RWPE2 (cell line): ENCODE results near the gene APOL1.
"Not testable (repeated sequence)": the region's sequence is repeated elsewhere in the genome, so short reads cannot be mapped to it uniquely, and the experiment has no call there.

ENCODE experiments used
- ATAC-seq: fragments of 200-7000 bp; cut with Tn5 transposase; 3 replicates; pipeline ENCODE4 v1.9.1; 2021; ENCODE audit warnings: low read depth
- DNase-seq: peaks from one replicate; pipeline ENCODE4 v3.0.0-alpha.2; 2020; ENCODE audit warnings: low spot score
- H3K27ac ChIP-seq: fragments of 450-650 bp; 2 replicates; pipeline ENCODE4 v1.5.1; 2017; ENCODE audit warnings: mild to moderate bottlenecking; ENCODE audit not compliant: poor library complexity, severe bottlenecking
- H3K27me3 ChIP-seq: fragments of 250-450 bp; sonication (Bioruptor Pico); 2 replicates; pipeline ENCODE4 v1.5.1; 2021; ENCODE audit warnings: mild to moderate bottlenecking, moderate library complexity; ENCODE audit not compliant: insufficient read depth, poor library complexity, severe bottlenecking
- H3K36me3 ChIP-seq: fragments of 250-450 bp; sonication (Bioruptor Pico); 2 replicates; pipeline ENCODE4 v1.5.1; 2020; ENCODE audit warnings: low read depth, mild to moderate bottlenecking, moderate library complexity
- H3K4me1 ChIP-seq: fragments of 250-450 bp; sonication (Bioruptor Pico); 2 replicates; pipeline ENCODE4 v1.5.1; 2021; ENCODE audit warnings: mild to moderate bottlenecking, moderate library complexity; ENCODE audit not compliant: insufficient read depth, poor library complexity, severe bottlenecking
- H3K4me3 ChIP-seq: fragments of 250-450 bp; sonication (Bioruptor Pico); 2 replicates; pipeline ENCODE4 v1.5.1; 2021; ENCODE audit warnings: mild to moderate bottlenecking, moderate library complexity; ENCODE audit not compliant: severe bottlenecking
- H3K9me3 ChIP-seq: fragments of 250-450 bp; sonication (Bioruptor Pico); 2 replicates; pipeline ENCODE4 v1.5.1; 2021; ENCODE audit warnings: mild to moderate bottlenecking, moderate library complexity; ENCODE audit not compliant: severe bottlenecking
- CTCF ChIP-seq: fragments of 450-650 bp; IDR thresholded peaks from one replicate; pipeline ENCODE4 v1.5.1; 2017; ENCODE audit warnings: mild to moderate bottlenecking, moderate library complexity; ENCODE audit not compliant: poor library complexity, severe bottlenecking

The APOL1 gene

GRCh38 chr22:36257308-36257707 is 4.4 kb downstream of the APOL1 start:
- DNase-seq, result no peak
- Histone ChIP-seq H3K4me3 (no peak overlapping the region), H3K27ac (no peak overlapping the region), H3K4me1 (no peaks in the 10 kb centered on the region), H3K36me3 (no peaks in the 10 kb centered on the region), H3K27me3 (no peaks in the 10 kb centered on the region), H3K9me3 (no peaks in the 10 kb centered on the region)
- TF ChIP-seq CTCF, result no peak
- ATAC-seq, result no peak

- no peaks in the 10 kb centered on the region for H3K9me3 ChIP-seq
- H3K27ac ChIP-seq, result no peak overlapping the region
- no peaks in the 10 kb centered on the region for H3K4me1 ChIP-seq
- no peaks in the 10 kb centered on the region for H3K36me3 ChIP-seq
- H3K4me3 ChIP-seq, result no peak overlapping the region
- DNase-seq (no peak), ATAC-seq (no peak)
- TF ChIP-seq CTCF, result no peak
- H3K27me3 ChIP-seq, result no peaks in the 10 kb centered on the region
Measured at GRCh38 chr22:36257948-36258670, 5.2 kb downstream of the APOL1 start.

GRCh38 chr22:36258701-36259614 is 6.0 kb downstream of the APOL1 start:
- no peak overlapping the region for H3K27ac ChIP-seq
- H3K4me1 ChIP-seq, result no peaks in the 10 kb centered on the region
- no peak overlapping the region for H3K4me3 ChIP-seq
- DNase-seq, result no peak
- no peak for ATAC-seq
- no peak for TF ChIP-seq CTCF
- no peaks in the 10 kb centered on the region for H3K27me3 ChIP-seq
- H3K9me3 ChIP-seq, result no peaks in the 10 kb centered on the region
- H3K36me3 ChIP-seq, result no peaks in the 10 kb centered on the region

GRCh38 chr22:36259615-36260300 is 6.8 kb downstream of the APOL1 start:
- no peak for DNase-seq
- H3K9me3 ChIP-seq, result no peaks in the 10 kb centered on the region
- H3K27me3 ChIP-seq, result no peaks in the 10 kb centered on the region
- no peaks in the 10 kb centered on the region for H3K36me3 ChIP-seq
- H3K4me3 ChIP-seq, result no peak overlapping the region
- no peak for ATAC-seq
- TF ChIP-seq CTCF, result no peak
- no peak overlapping the region for H3K27ac ChIP-seq
- H3K4me1 ChIP-seq, result no peaks in the 10 kb centered on the region

GRCh38 chr22:36261675-36262074 is 8.7 kb downstream of the APOL1 start:
- H3K4me1 ChIP-seq, H3K27me3 ChIP-seq, H3K9me3 ChIP-seq, H3K27ac ChIP-seq, H3K36me3 ChIP-seq, DNase-seq, H3K4me3 ChIP-seq, ATAC-seq: not testable (repeated sequence)

GRCh38 chr22:36262307-36262706 is 9.4 kb downstream of the APOL1 start:
- not testable (repeated sequence) for H3K27me3 ChIP-seq, H3K4me1 ChIP-seq, H3K4me3 ChIP-seq, ATAC-seq, H3K9me3 ChIP-seq, H3K36me3 ChIP-seq, DNase-seq, H3K27ac ChIP-seq

- H3K36me3 ChIP-seq, H3K4me3 ChIP-seq, H3K9me3 ChIP-seq, ATAC-seq, H3K27ac ChIP-seq, H3K4me1 ChIP-seq, DNase-seq, H3K27me3 ChIP-seq: not testable (repeated sequence)
Measured at GRCh38 chr22:36263216-36263673, 10.3 kb downstream of the APOL1 start.
